Measurements from ENCODE around the gene KCNQ1OT1.

KCNQ1OT1 gene

GRCh38 chr11:2587976-2588748, 111.6 kb downstream of the KCNQ1OT1 start:
- H3K4me3 ChIP-seq (ENCODE audit: control insufficient read depth in 1 of 7, extremely low read depth in 1 of 7, insufficient read depth in 4 of 7, low read depth in 2 of 7, low read length in 6 of 7) = no peak overlapping the region
- CTCF ChIA-PET = no interaction called here
- no peak overlapping the region for H3K27ac ChIP-seq (ENCODE audit: insufficient read depth in 1 of 2, low read depth in 1 of 2, low read length in 2 of 2, poor library complexity in 1 of 2, severe bottlenecking in 2 of 2)
- no peaks in the 10 kb centered on the region for H3K27me3 ChIP-seq (replicated peaks in 2 of 5; ENCODE audit: control insufficient read depth in 4 of 5, insufficient read depth in 5 of 5, low read length in 4 of 5)
- H3K36me3 ChIP-seq (ENCODE audit: control insufficient read depth in 4 of 4, insufficient read depth in 4 of 4, low read length in 3 of 4) = no peaks in the 10 kb centered on the region
- POLR2A ChIA-PET = no interaction called here
- no peak for DNase-seq
- WGBS (ENCODE audit: insufficient coverage) = over 99% methylated on average over 21 of the region's 25 CpGs
- H3K4me1 ChIP-seq (ENCODE audit: control extremely low read depth in 1 of 4, control insufficient read depth in 4 of 4, insufficient read depth in 4 of 4, low read length in 3 of 4) = no peaks in the 10 kb centered on the region
- H3K9me3 ChIP-seq (ENCODE audit: control extremely low read depth in 1 of 5, control insufficient read depth in 4 of 5, insufficient read depth in 2 of 5, low read depth in 1 of 5, low read length in 4 of 5) = no peaks in the 10 kb centered on the region

GRCh38 chr11:2587132-2587930, 112.5 kb downstream of the KCNQ1OT1 start:
- no peak for DNase-seq
- ChIA-PET POLR2A (no interaction called here), CTCF (no interaction called here)
- H3K36me3 ChIP-seq (ENCODE audit: control insufficient read depth in 4 of 4, insufficient read depth in 4 of 4, low read length in 3 of 4) = no peaks in the 10 kb centered on the region
- no peaks in the 10 kb centered on the region for H3K27me3 ChIP-seq (replicated peaks in 2 of 5; ENCODE audit: control insufficient read depth in 4 of 5, insufficient read depth in 5 of 5, low read length in 4 of 5)
- H3K4me1 ChIP-seq (ENCODE audit: control extremely low read depth in 1 of 4, control insufficient read depth in 4 of 4, insufficient read depth in 4 of 4, low read length in 3 of 4) = no peaks in the 10 kb centered on the region
- no peaks in the 10 kb centered on the region for H3K9me3 ChIP-seq (ENCODE audit: control extremely low read depth in 1 of 5, control insufficient read depth in 4 of 5, insufficient read depth in 2 of 5, low read depth in 1 of 5, low read length in 4 of 5)
- H3K4me3 ChIP-seq (ENCODE audit: control insufficient read depth in 1 of 7, extremely low read depth in 1 of 7, insufficient read depth in 4 of 7, low read depth in 2 of 7, low read length in 6 of 7) = no peak overlapping the region
- WGBS (ENCODE audit: insufficient coverage) = 96% methylated on average over 18 of the region's 20 CpGs
- H3K27ac ChIP-seq (ENCODE audit: insufficient read depth in 1 of 2, low read depth in 1 of 2, low read length in 2 of 2, poor library complexity in 1 of 2, severe bottlenecking in 2 of 2) = no peak overlapping the region

- Histone ChIP-seq H3K4me1 (ENCODE audit: control extremely low read depth in 1 of 4, control insufficient read depth in 4 of 4, insufficient read depth in 4 of 4, low read length in 3 of 4) (no peaks in the 10 kb centered on the region), H3K27ac (ENCODE audit: insufficient read depth in 1 of 2, low read depth in 1 of 2, low read length in 2 of 2, poor library complexity in 1 of 2, severe bottlenecking in 2 of 2) (no peak overlapping the region), H3K4me3 (ENCODE audit: control insufficient read depth in 1 of 7, extremely low read depth in 1 of 7, insufficient read depth in 4 of 7, low read depth in 2 of 7, low read length in 6 of 7) (no peak overlapping the region), H3K9me3 (ENCODE audit: control extremely low read depth in 1 of 5, control insufficient read depth in 4 of 5, insufficient read depth in 2 of 5, low read depth in 1 of 5, low read length in 4 of 5) (no peaks in the 10 kb centered on the region), H3K36me3 (ENCODE audit: control insufficient read depth in 4 of 4, insufficient read depth in 4 of 4, low read length in 3 of 4) (no peaks in the 10 kb centered on the region), H3K27me3 (replicated peaks in 2 of 5; ENCODE audit: control insufficient read depth in 4 of 5, insufficient read depth in 5 of 5, low read length in 4 of 5) (no peaks in the 10 kb centered on the region)
- POLR2A ChIA-PET = no interaction called here
- CTCF ChIA-PET = no interaction called here
- DNase-seq = no peak
- WGBS (ENCODE audit: insufficient coverage) = 100% methylated on average over 3 of the region's 5 CpGs
Observed at GRCh38 chr11:2586793-2587131, 113.0 kb downstream of the KCNQ1OT1 start.

- Histone ChIP-seq H3K27me3 (replicated peaks in 2 of 5; ENCODE audit: control insufficient read depth in 4 of 5, insufficient read depth in 5 of 5, low read length in 4 of 5) (no peaks in the 10 kb centered on the region), H3K36me3 (ENCODE audit: control insufficient read depth in 4 of 4, insufficient read depth in 4 of 4, low read length in 3 of 4) (no peaks in the 10 kb centered on the region), H3K4me3 (ENCODE audit: control insufficient read depth in 1 of 7, extremely low read depth in 1 of 7, insufficient read depth in 4 of 7, low read depth in 2 of 7, low read length in 6 of 7) (no peak overlapping the region), H3K9me3 (ENCODE audit: control extremely low read depth in 1 of 5, control insufficient read depth in 4 of 5, insufficient read depth in 2 of 5, low read depth in 1 of 5, low read length in 4 of 5) (no peaks in the 10 kb centered on the region), H3K27ac (ENCODE audit: insufficient read depth in 1 of 2, low read depth in 1 of 2, low read length in 2 of 2, poor library complexity in 1 of 2, severe bottlenecking in 2 of 2) (no peak overlapping the region), H3K4me1 (ENCODE audit: control extremely low read depth in 1 of 4, control insufficient read depth in 4 of 4, insufficient read depth in 4 of 4, low read length in 3 of 4) (no peaks in the 10 kb centered on the region)
- no peak for DNase-seq
- ChIA-PET CTCF (no interaction called here), POLR2A (no interaction called here)
- WGBS (ENCODE audit: insufficient coverage) = 97% methylated on average over 14 of the region's 18 CpGs
Observed at GRCh38 chr11:2586087-2586792, 113.6 kb downstream of the KCNQ1OT1 start.

- Histone ChIP-seq H3K4me1 (ENCODE audit: control extremely low read depth in 1 of 4, control insufficient read depth in 4 of 4, insufficient read depth in 4 of 4, low read length in 3 of 4) (no peaks in the 10 kb centered on the region), H3K27me3 (replicated peaks in 2 of 5; ENCODE audit: control insufficient read depth in 4 of 5, insufficient read depth in 5 of 5, low read length in 4 of 5) (no peaks in the 10 kb centered on the region), H3K9me3 (ENCODE audit: control extremely low read depth in 1 of 5, control insufficient read depth in 4 of 5, insufficient read depth in 2 of 5, low read depth in 1 of 5, low read length in 4 of 5) (no peaks in the 10 kb centered on the region), H3K36me3 (ENCODE audit: control insufficient read depth in 4 of 4, insufficient read depth in 4 of 4, low read length in 3 of 4) (no peaks in the 10 kb centered on the region), H3K4me3 (ENCODE audit: control insufficient read depth in 1 of 7, extremely low read depth in 1 of 7, insufficient read depth in 4 of 7, low read depth in 2 of 7, low read length in 6 of 7) (no peak overlapping the region), H3K27ac (ENCODE audit: insufficient read depth in 1 of 2, low read depth in 1 of 2, low read length in 2 of 2, poor library complexity in 1 of 2, severe bottlenecking in 2 of 2) (no peak overlapping the region)
- ChIA-PET CTCF (no interaction called here), POLR2A (no interaction called here)
- 98% methylated on average over 6 of the region's 6 CpGs for WGBS (ENCODE audit: insufficient coverage)
- DNase-seq = no peak
Observed at GRCh38 chr11:2585566-2586086, 114.2 kb downstream of the KCNQ1OT1 start.

- ChIA-PET POLR2A (no interaction called here), CTCF (no interaction called here)
- H3K36me3 ChIP-seq (ENCODE audit: control insufficient read depth in 4 of 4, insufficient read depth in 4 of 4, low read length in 3 of 4) = no peaks in the 10 kb centered on the region
- WGBS (ENCODE audit: insufficient coverage) = 98% methylated on average over 17 of the region's 18 CpGs
- H3K27ac ChIP-seq (ENCODE audit: insufficient read depth in 1 of 2, low read depth in 1 of 2, low read length in 2 of 2, poor library complexity in 1 of 2, severe bottlenecking in 2 of 2) = no peak overlapping the region
- no peaks in the 10 kb centered on the region for H3K9me3 ChIP-seq (ENCODE audit: control extremely low read depth in 1 of 5, control insufficient read depth in 4 of 5, insufficient read depth in 2 of 5, low read depth in 1 of 5, low read length in 4 of 5)
- H3K4me3 ChIP-seq (ENCODE audit: control insufficient read depth in 1 of 7, extremely low read depth in 1 of 7, insufficient read depth in 4 of 7, low read depth in 2 of 7, low read length in 6 of 7) = no peak overlapping the region
- DNase-seq = no peak
- H3K27me3 ChIP-seq (replicated peaks in 2 of 5; ENCODE audit: control insufficient read depth in 4 of 5, insufficient read depth in 5 of 5, low read length in 4 of 5) = no peaks in the 10 kb centered on the region
- no peaks in the 10 kb centered on the region for H3K4me1 ChIP-seq (ENCODE audit: control extremely low read depth in 1 of 4, control insufficient read depth in 4 of 4, insufficient read depth in 4 of 4, low read length in 3 of 4)
Observed at GRCh38 chr11:2584812-2585565, 114.8 kb downstream of the KCNQ1OT1 start.
